ENCODE data around the gene PSMD14.

DNA sequence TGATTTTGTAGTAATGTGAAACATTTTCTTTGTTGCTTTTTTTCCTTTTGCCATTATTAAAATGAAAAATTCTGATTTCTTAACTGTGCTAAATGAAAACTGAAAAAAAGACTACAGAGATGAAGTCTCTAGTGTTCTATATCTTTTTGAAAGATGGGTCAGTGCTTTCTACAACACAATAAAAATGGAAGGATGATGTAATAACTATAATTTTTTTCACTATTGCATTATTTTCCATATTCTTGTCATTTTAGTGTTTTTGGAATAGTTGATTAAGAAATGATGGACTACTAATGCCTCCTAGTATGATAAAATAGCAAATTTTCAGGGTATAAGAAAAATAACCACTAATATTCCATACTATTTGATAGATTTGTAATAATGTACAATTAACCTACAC is 7.2 kb downstream of the PSMD14 start:
- TF ChIP-seq CTCF (IDR thresholded peaks at IDR 0.05): no peak
- no peak for TF ChIP-seq EZH2 (IDR thresholded peaks at IDR 0.05; ENCODE audit: borderline replicate concordance, insufficient read depth, low read depth, low read length, poor library complexity, severe bottlenecking)

All from B cell (primary cell).